Activated T-cell treated with anti-CD3 and anti-CD28 coated beads, Interleukin-2, amount 50 U/mL, for 72 hours (primary cell): ENCODE measurements around the gene TMEM255A. TPM values are rescaled to one million over a fixed set of nuclear protein-coding genes. Genes with fewer than 3 reads are reported as not detected.

Experiments
- ATAC-seq, 2 donors: fragments of 150-1000 bp; cut with Tn5 transposase; replicated peaks in 1 of 2; 2 replicates each; pipeline ENCODE4 v1.10.0; 2021; ENCODE audit warnings: moderate library complexity in 2 of 2, mild to moderate bottlenecking in 1 of 2
- DNase-seq, 2 donors: peaks; one replicate each; pipeline ENCODE4 v3.0.0; 2021 to 2022; ENCODE audit warnings: mixed read lengths in 1 of 2
- H3K27ac Mint-ChIP-seq: one replicate; pipeline ENCODE4 v1.8.0; 2022; ENCODE audit warnings: mild to moderate bottlenecking, moderate library complexity, mixed read lengths
- H3K27me3 Mint-ChIP-seq: one replicate; pipeline ENCODE4 v1.8.0; 2022; ENCODE audit warnings: low read depth, mixed read lengths
- H3K36me3 Mint-ChIP-seq, 2 donors: one replicate each; pipeline ENCODE4 v1.8.0; 2022; ENCODE audit warnings: mixed read lengths in 2 of 2, mild to moderate bottlenecking in 1 of 2; ENCODE audit not compliant: insufficient read depth in 2 of 2
- H3K4me1 Mint-ChIP-seq: one replicate; pipeline ENCODE4 v1.8.0; 2022; ENCODE audit warnings: low read depth, mixed read lengths
- H3K4me3 Mint-ChIP-seq, 2 donors: one replicate each; pipeline ENCODE4 v1.8.0; 2022; ENCODE audit warnings: mild to moderate bottlenecking in 2 of 2, mixed read lengths in 2 of 2, moderate library complexity in 2 of 2
- H3K9me3 Mint-ChIP-seq, 2 donors: one replicate each; pipeline ENCODE4 v1.8.0; 2022; ENCODE audit warnings: mixed read lengths in 2 of 2
- total RNA-seq, 2 donors: library from RNA; stranded (reverse); gene quantifications; one replicate each; pipeline ENCODE4 v1.2.3, GENCODE V29; 2022

The TMEM255A gene
- total RNA-seq, 2 donors from 2014 or later: not detected

DNA sequence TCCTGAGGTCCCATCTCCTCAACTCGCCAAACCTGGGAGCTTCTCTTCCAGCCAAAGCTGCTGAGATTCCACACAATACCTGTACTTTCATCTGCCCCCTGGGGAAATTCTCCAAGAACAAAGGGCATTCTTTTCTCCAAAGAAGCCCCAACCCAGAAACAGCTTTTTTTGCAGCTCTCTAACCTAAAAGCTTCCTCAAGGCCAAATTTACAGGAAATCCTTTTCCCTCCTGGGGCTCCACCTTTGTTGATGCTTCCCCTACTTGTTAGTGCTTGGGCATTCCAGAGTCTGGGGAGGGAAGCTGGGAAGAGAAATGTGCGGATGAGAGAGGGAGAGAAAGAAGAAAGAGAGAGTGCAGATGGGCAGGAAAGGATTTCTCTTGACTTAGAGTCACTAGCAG, 36.3 kb downstream of the TMEM255A start:
- H3K9me3 Mint-ChIP-seq: no peaks in the 10 kb centered on the region
- H3K4me1 Mint-ChIP-seq: peaks cover 2% of the 10 kb centered on the region
- no peaks in the 10 kb centered on the region for H3K36me3 Mint-ChIP-seq
- DNase-seq (no peak), ATAC-seq (no peak)
- H3K27ac Mint-ChIP-seq: no peak overlapping the region
- H3K27me3 Mint-ChIP-seq: peaks cover 11% of the 10 kb centered on the region
- no peak overlapping the region for H3K4me3 Mint-ChIP-seq

DNA sequence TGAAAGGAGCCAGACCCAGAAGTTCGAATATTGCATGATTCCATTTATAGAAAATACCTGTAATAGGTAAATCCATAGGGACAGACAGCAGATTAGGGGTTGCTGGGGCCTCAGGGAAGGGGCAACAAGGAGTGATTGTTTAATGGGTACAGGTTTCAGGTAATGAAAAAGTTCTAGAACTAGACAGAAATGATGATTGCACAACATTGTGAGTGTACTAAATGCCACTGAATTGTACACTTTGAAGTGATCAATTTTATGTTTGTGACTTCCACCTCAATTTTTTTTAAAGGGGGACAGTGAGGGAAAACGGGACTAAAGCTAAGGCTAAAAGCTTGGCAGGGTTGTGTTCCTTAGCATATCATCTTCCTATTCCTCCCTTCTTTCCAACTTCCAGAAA, 37.1 kb downstream of the TMEM255A start:
- no peak overlapping the region for H3K27ac Mint-ChIP-seq
- H3K9me3 Mint-ChIP-seq: peaks cover 0 to 1% of the 10 kb centered on the region in 2 donors
- ATAC-seq (no peak), DNase-seq (no peak)
- no peak overlapping the region for H3K4me3 Mint-ChIP-seq
- H3K4me1 Mint-ChIP-seq: peaks cover 10% of the 10 kb centered on the region
- H3K27me3 Mint-ChIP-seq: peaks cover 11% of the 10 kb centered on the region
- no peaks in the 10 kb centered on the region for H3K36me3 Mint-ChIP-seq

GRCh38 chrX:120271218-120271617, 40.0 kb downstream of the TMEM255A start:
- Mint-ChIP-seq H3K36me3 (no peaks in the 10 kb centered on the region), H3K9me3 (peaks cover 0 to 1% of the 10 kb centered on the region in 2 donors), H3K27ac (no peak overlapping the region), H3K4me1 (peaks cover 11% of the 10 kb centered on the region), H3K4me3 (no peak overlapping the region), H3K27me3 (peaks cover 11% of the 10 kb centered on the region)
- DNase-seq (no peak), ATAC-seq (no peak)

DNA sequence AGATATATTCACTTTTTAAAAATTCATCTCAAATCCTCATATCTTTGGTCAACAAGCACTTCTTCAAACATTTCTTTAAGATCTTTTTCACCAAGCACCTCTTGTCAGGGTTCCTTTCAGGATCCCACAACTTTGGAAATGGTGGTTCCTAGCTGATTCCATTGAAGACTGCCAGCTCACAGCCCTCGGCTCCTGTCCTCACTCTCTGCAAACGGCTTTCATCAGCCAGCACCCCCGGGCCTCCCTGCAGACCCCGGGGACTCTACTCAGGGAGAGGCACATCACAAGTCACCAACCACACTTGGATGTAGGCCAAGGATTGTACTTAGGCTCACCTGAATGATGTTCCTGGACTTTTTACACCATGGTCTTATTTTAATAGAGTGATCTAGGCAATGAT, 40.7 kb downstream of the TMEM255A start:
- Mint-ChIP-seq H3K27me3 (peaks cover 11% of the 10 kb centered on the region), H3K36me3 (no peaks in the 10 kb centered on the region)

GRCh38 chrX:120269373-120270035, 41.8 kb downstream of the TMEM255A start:
- Mint-ChIP-seq H3K4me3 (peak overlapping the region in 1 of 2 donors; percentile 25), H3K27ac (peak overlapping the region; percentile 57), H3K27me3 (peaks cover 11% of the 10 kb centered on the region), H3K4me1 (peaks cover 11% of the 10 kb centered on the region), H3K36me3 (no peaks in the 10 kb centered on the region), H3K9me3 (peaks cover 0 to 1% of the 10 kb centered on the region in 2 donors)
- no peak for DNase-seq
- peak; percentile 63 to 78 for ATAC-seq

More for the DNA sequence above, 40.7 kb downstream of the TMEM255A start:
- H3K4me3 Mint-ChIP-seq: no peak overlapping the region
- peaks cover 0 to 1% of the 10 kb centered on the region in 2 donors for H3K9me3 Mint-ChIP-seq
- DNase-seq (no peak), ATAC-seq (no peak)
- no peak overlapping the region for H3K27ac Mint-ChIP-seq
- H3K4me1 Mint-ChIP-seq: peaks cover 11% of the 10 kb centered on the region

DNA sequence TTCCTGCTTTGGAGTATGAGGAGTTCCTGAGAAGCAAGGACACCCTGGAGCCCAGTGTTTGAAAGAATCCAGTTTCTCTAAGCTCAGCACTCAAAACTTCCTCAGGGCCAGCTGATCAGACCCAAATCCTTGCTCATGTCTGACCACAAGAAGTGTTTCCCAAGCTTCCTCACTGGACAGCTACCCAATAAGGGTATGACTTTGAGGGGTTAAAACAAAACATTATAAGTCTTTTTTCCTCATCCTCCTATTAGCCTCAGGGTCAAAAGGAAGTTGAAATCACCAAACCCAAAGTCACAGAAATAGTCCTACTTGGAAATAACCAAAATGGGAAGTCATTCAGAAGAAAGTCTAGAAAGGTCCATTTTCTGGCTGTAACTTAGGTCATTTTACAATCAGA, 46.9 kb downstream of the TMEM255A start:
- Mint-ChIP-seq H3K4me1 (peaks cover 3% of the 10 kb centered on the region), H3K36me3 (no peaks in the 10 kb centered on the region), H3K27ac (no peak overlapping the region), H3K9me3 (no peaks in the 10 kb centered on the region), H3K27me3 (peaks cover 6% of the 10 kb centered on the region), H3K4me3 (no peak overlapping the region)
- DNase-seq (no peak), ATAC-seq (no peak)

GRCh38 chrX:120262859-120263708, 48.2 kb downstream of the TMEM255A start:
- no peak overlapping the region for H3K27ac Mint-ChIP-seq
- no peaks in the 10 kb centered on the region for H3K9me3 Mint-ChIP-seq
- DNase-seq: no peak
- H3K4me3 Mint-ChIP-seq: no peak overlapping the region
- no peaks in the 10 kb centered on the region for H3K4me1 Mint-ChIP-seq
- peaks cover 6% of the 10 kb centered on the region for H3K27me3 Mint-ChIP-seq
- ATAC-seq: no peak
- no peaks in the 10 kb centered on the region for H3K36me3 Mint-ChIP-seq

GRCh38 chrX:120260369-120260768, 50.9 kb downstream of the TMEM255A start:
- Mint-ChIP-seq H3K9me3 (no peaks in the 10 kb centered on the region), H3K36me3 (no peaks in the 10 kb centered on the region), H3K4me3 (no peak overlapping the region), H3K4me1 (peaks cover 12% of the 10 kb centered on the region), H3K27ac (no peak overlapping the region), H3K27me3 (peaks cover 6% of the 10 kb centered on the region)
- DNase-seq (no peak), ATAC-seq (no peak)

DNA sequence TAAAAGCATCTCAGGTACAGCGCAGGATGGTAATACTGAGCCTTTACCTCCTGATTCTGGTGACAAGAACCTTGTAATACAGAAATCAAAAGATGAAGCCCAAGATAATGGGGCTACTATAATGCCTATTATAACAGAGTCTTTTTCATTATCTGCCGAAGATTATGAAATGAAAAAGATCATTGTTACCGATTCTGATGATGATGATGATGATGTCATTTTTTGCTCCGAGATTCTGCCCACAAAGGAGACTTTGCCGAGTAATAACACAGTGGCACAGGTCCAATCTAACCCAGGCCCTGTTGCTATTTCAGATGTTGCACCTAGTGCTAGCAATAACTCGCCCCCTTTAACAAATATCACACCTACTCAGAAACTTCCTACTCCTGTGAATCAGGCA, 57.5 kb downstream of the TMEM255A start:
- H3K27ac Mint-ChIP-seq: no peak overlapping the region
- H3K36me3 Mint-ChIP-seq: peaks cover 6 to 16% of the 10 kb centered on the region in 2 donors
- H3K4me3 Mint-ChIP-seq: no peak overlapping the region
- ATAC-seq (no peak), DNase-seq (no peak)
- H3K9me3 Mint-ChIP-seq: no peaks in the 10 kb centered on the region
- H3K4me1 Mint-ChIP-seq: peaks cover 23% of the 10 kb centered on the region
- H3K27me3 Mint-ChIP-seq: no peaks in the 10 kb centered on the region

GRCh38 chrX:120251471-120252011, 59.7 kb downstream of the TMEM255A start:
- H3K9me3 Mint-ChIP-seq: no peaks in the 10 kb centered on the region
- peak; percentile 7 to 16 for DNase-seq
- peak overlapping the region; percentile 82 for H3K27ac Mint-ChIP-seq
- peak overlapping the region; percentile 90 to 97 for H3K4me3 Mint-ChIP-seq
- peaks cover 26% of the 10 kb centered on the region for H3K4me1 Mint-ChIP-seq
- peaks cover 6 to 16% of the 10 kb centered on the region in 2 donors for H3K36me3 Mint-ChIP-seq
- ATAC-seq: no peak
- peaks cover 17% of the 10 kb centered on the region for H3K27me3 Mint-ChIP-seq

GRCh38 chrX:120250522-120251271, 60.6 kb downstream of the TMEM255A start, which contains the start of gene ZBTB33:
ZBTB33 (plus strand) TSS chrX:120250812; CDS start chrX:120253416, 2,604 bp downstream.
- Mint-ChIP-seq H3K27me3 (peaks cover 22% of the 10 kb centered on the region), H3K9me3 (no peaks in the 10 kb centered on the region), H3K36me3 (peaks cover 6 to 16% of the 10 kb centered on the region in 2 donors), H3K4me1 (peaks cover 21% of the 10 kb centered on the region), H3K4me3 (peak within 1 kb of the TSS; percentile 90 to 97), H3K27ac (peak within 1 kb of the TSS; percentile 90)
- DNase-seq: peak; percentile 87 to 89
- ATAC-seq: peak; percentile 99

DNA sequence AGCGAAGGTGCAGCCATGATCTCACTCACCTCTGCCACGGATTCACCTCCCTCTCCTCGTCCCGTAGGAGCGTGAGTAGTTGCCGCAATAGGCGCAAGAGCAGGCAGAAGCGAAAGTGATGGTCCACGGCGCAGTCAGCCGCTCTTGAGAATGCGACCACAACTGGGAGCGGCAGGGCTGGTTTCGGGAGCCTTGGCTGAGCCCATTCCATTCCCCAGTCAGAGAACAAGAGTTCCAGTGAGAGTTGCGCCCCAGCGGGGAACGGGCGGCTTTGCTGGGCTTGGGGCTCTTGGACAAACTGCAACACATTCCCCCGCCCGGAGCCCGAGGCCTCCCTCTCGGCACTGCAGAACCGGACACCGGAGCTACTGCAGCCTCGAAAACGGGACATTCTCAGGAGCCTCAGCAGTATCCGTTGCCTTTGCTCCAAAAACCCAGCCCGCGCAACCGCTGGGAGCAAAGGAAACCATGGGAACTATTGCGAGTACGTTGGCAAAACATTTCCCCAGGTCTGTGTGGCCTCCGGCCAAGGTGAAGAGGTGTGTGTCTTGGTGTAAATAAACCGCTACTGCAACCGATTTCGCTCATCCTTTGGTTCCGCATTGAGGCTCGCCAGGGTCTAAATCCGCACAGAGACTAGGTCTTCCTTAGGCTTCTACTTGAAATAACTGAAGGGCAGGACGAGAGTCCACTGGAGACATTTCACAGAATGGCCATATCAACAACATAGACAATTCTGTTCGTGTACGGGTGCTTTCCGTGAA, 66.3 kb downstream of the TMEM255A start:
- peak overlapping the region; percentile 93 to 95 for H3K4me3 Mint-ChIP-seq
- no peaks in the 10 kb centered on the region for H3K9me3 Mint-ChIP-seq
- ATAC-seq (peak; percentile 86 to 91), DNase-seq (peak; percentile 51 to 63)
- peaks cover 22% of the 10 kb centered on the region for H3K27me3 Mint-ChIP-seq
- H3K36me3 Mint-ChIP-seq: peaks cover 2 to 4% of the 10 kb centered on the region in 2 donors
- peak overlapping the region; percentile 92 for H3K27ac Mint-ChIP-seq
- H3K4me1 Mint-ChIP-seq: peaks cover 28% of the 10 kb centered on the region
